ENCODE measurements around the gene DKC1. TPM values are rescaled to one million over a fixed set of nuclear protein-coding genes. Genes with fewer than 3 reads are reported as not detected.
A peak's percentile ranks its signal among the peaks of the same experiment; 100 is the strongest.

DKC1 gene
- total and polyA plus RNA-seq, 8 donors, result 16.8 to 31.4 (median 25.0) TPM

DNA sequence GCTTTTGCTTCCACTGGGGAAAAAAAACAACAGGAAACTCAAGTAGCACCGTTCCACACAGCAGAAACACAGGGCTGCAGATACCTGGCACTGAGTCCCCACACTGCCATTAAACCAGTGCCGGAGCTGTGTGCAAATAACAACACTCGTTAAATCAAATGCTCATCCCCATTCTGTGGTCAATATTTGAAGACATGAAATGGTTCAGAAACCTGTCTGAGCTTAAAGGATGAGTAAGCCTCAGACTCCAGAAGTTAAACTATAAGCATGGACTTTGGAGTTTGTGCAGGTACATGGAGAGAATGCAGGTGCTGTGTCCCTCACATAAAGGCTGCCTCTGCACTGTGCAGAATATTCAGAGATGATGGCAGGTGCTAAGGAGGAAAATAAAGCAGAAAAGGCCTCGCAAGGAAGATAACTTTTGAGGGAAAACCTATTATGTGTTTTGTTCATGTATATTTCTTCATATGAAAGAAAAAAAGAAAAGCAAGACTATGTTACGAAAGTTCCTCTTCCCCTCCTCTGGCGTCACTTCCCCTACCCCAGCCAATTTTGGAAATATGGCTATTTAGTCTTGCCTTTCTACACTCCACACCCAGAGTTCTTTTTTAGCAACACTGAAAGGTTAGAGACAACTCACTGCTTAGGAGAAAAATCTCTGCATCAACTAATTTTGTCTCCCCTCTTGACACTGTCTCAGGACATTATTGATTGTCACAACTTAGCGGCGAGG is 38.0 kb downstream of the DKC1 start:
- H3K9me3 ChIP-seq, result no peaks in the 10 kb centered on the region
- intact Hi-C loops (cut with DNase I), result no loop called here
- DNase-seq (no peak), ATAC-seq (peak in 2 of 4 donors; percentile 6 to 14), FAIRE-seq (no peak)
- H3K4me3 ChIP-seq, result no peak overlapping the region
- H3K27ac ChIP-seq, result peak overlapping the region in 2 of 4 donors; percentile 24 to 35
- peaks cover 0 to 25% (median 10%) of the 10 kb centered on the region in 3 donors for H3K4me1 ChIP-seq
- H3K36me3 ChIP-seq, result no peaks in the 10 kb centered on the region
- H3K27me3 ChIP-seq, result no peaks in the 10 kb centered on the region
- 38 to 49% methylated on average over 8 of the region's 8 CpGs for WGBS, 2 donors
- no peak for TF ChIP-seq CTCF (IDR thresholded peaks at IDR 0.05)

DNA sequence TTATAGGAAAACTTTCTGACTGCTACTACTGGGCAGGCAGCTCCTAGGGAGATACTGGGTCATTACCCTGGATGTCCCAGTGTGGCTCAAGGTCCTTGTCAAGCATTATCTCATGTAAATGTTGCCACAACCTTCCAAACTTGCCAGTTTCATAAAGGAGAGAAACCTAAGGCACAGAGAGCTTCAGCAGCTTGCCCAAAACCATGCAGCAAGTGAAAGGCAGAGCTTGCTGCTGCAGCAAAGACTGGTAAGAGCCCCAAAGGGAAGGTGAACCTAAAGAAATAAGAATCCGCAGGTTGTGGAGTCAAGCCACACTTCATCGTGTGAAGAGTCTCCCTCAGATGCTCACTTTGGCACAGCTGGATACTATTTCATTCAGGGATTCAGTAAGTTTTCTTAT is 40.3 kb downstream of the DKC1 start:
- FAIRE-seq (no peak), ATAC-seq (no peak), DNase-seq (no peak)
- no peaks in the 10 kb centered on the region for H3K36me3 ChIP-seq
- peak overlapping the region in 1 of 4 donors; percentile 3 for H3K27ac ChIP-seq
- H3K9me3 ChIP-seq, result no peaks in the 10 kb centered on the region
- H3K4me1 ChIP-seq, result peaks cover 0 to 25% (median 10%) of the 10 kb centered on the region in 3 donors
- WGBS, 2 donors, result 52 to 60% methylated on average over 2 of the region's 2 CpGs
- H3K4me3 ChIP-seq, result no peak overlapping the region
- intact Hi-C loops (cut with DNase I), result no loop called here
- TF ChIP-seq CTCF (IDR thresholded peaks at IDR 0.05), result no peak
- H3K27me3 ChIP-seq, result no peaks in the 10 kb centered on the region

- intact Hi-C loops (cut with DNase I), result no loop called here
- Histone ChIP-seq H3K27me3 (no peaks in the 10 kb centered on the region), H3K4me3 (peak overlapping the region; percentile 6 to 64 (median 32)), H3K4me1 (peaks cover 0 to 18% (median 10%) of the 10 kb centered on the region in 3 donors), H3K36me3 (no peaks in the 10 kb centered on the region), H3K27ac (peak overlapping the region in 2 of 4 donors; percentile 20 to 51), H3K9me3 (no peaks in the 10 kb centered on the region)
- no peak for TF ChIP-seq CTCF (IDR thresholded peaks at IDR 0.05)
- no peak for DNase-seq
- FAIRE-seq, result no peak
- whole genome bisulfite sequencing, 2 donors, result 17 to 27% methylated on average over 7 of the region's 7 CpGs
- no peak for ATAC-seq
These were observed 41.7 kb downstream of the DKC1 start for GRCh38 chrX:154804261-154804956.

DNA sequence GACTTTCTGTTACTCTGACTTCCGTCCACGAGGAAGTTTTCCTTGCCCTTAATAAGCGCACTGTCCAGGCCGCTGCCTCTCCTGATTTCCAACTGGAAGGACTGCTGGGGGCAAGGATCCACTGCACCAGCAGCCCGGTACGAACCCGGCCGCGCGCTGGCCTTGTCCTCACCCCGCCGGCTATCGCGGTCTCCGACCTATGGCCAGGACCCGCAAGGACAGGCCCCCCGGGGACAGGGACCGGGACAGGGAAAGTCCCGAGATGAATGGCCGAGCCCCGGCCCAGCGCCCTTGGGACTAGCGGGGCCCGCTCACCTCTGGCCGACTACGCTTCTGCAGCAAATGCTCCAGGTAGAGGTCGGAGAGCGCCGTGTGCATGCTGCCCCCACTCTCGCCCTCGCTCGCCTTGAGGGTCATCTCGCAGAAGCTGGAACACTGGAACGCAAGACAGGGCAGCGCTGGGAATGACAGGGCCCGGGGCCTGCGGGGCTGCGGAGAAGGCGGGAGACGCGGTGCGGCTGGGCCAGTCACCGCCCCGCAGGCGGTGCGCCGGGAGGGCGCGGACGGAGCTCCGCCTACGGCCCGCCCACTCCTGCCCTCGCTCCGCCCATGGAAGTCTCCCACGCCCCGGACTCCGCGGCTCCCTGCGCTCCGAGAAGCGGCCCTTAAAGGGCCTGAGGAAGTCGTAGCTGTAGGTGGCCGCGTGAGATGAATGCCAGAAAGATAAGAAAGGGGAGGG is 42.5 kb downstream of the DKC1 start, which contains the start of gene MPP1:
MPP1 (minus strand) TSS at position 529 of the 739 bp plus-strand sequence; CDS start at position 417, 112 bp downstream.
- FAIRE-seq, result no peak
- peak; percentile 97 to 99 (median 98) for ATAC-seq
- Histone ChIP-seq H3K9me3 (no peaks in the 10 kb centered on the region), H3K36me3 (no peaks in the 10 kb centered on the region), H3K4me1 (peaks cover 0 to 11% (median 9%) of the 10 kb centered on the region in 3 donors), H3K4me3 (peak within 1 kb of the TSS; percentile 6 to 64 (median 32)), H3K27me3 (no peaks in the 10 kb centered on the region), H3K27ac (peak within 1 kb of the TSS in 2 of 4 donors; percentile 20 to 51)
- peak; percentile 68 to 88 (median 82) for DNase-seq
- TF ChIP-seq CTCF (IDR thresholded peaks at IDR 0.05), result no peak
- WGBS, 2 donors, result 0 to 31% methylated on average over 46 to 65 of the region's 65 CpGs
- intact Hi-C loops (cut with DNase I), result no loop called here
